HG02852 (cell line): ENCODE data around the gene SLC17A9.

Experiments used
- ATAC-seq: cut with Tn5 transposase; IDR thresholded peaks from one replicate; pipeline ENCODE4 v1.9.1; 2021; ENCODE audit warnings: mild to moderate bottlenecking, moderate library complexity; ENCODE audit not compliant: unreplicated experiment

SLC17A9 gene

DNA sequence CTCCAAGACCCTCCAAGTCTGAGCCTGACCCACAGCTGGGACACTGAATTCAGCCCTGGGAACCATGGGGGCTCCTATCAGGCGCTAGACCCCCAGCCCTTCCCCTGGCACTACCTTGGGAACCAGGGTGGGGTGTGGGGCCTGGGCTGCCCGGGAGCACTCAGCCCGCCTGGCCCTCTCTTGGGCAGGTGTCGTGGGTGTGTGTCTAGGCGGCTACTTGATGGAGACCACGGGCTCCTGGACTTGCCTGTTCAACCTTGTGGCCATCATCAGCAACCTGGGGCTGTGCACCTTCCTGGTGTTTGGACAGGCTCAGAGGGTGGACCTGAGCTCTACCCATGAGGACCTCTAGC is 14.6 kb downstream of the SLC17A9 start:
- ATAC-seq, result no peak

DNA sequence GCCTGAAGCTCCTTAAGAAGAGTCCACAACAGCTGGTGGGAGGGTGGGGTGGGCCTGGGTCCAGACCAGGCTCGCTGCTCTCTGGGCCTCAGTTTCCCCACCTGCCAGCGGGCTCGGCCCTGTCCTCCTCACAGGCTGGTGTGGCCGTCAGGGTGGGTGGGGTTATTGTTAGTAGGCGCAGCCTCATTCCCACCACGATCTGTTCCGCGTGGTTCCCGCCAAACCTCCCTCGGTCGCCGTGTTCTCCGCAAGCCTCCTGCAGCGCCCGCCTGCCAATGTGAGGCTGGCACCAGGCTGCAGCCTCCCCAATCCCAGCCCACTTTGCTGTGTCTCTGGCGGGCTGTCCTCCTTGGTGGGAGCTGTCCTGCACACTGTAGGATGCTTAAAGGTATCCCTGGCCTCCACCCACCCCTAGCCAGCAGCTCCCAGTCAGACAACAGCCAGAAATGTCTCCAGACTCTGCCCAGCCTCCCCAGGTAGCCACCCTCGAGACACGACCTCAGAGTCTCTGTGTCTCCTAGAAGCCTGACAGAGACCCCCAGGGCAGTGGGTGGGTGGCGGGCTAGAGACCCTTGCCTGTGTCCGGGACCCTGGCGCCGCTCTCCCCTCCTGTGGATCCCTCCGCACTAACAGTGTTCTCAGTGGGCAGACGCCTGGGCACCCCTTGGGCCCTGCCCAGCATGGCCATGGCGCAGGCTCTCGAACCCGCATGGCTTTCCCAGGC is 15.3 kb downstream of the SLC17A9 start:
- no peak for ATAC-seq

DNA sequence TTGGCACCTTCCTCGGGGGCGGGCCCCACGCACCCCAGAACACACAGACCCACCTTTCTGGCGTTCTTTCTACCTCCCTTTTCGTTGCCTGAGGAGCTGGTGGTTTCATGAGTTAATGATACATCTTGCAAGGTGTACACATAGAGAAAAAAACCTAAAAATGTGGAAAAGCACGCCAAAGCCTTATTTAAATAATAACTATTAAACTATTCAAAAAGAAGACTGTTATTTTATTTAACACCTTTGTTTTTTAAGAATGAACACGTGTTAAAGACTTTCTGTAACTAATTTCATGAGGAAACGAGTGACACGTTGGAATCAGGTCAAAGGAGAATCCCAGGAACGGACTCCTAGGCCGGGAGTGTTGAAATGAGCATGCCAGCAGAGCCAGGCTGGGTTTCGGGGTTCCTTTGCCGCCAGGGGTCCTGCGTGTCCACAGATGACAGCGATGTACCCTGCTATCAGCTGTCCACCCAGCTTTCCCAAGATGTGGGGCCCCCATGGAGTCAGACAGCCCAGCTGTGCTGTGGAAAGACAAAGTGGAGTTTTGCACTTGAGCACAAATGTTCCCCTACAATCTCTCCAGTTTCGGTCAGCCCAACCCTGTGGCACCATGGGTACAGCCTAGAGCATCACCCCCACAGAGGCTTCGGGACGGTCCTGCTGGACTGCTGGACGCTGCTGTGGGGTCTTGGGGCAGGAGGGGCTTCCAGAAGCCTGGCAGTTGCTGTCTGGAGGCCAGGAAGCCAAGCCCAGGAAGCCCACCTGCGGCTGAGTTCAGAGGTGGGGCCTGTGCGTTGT is 16.1 kb downstream of the SLC17A9 start:
- no peak for ATAC-seq

DNA sequence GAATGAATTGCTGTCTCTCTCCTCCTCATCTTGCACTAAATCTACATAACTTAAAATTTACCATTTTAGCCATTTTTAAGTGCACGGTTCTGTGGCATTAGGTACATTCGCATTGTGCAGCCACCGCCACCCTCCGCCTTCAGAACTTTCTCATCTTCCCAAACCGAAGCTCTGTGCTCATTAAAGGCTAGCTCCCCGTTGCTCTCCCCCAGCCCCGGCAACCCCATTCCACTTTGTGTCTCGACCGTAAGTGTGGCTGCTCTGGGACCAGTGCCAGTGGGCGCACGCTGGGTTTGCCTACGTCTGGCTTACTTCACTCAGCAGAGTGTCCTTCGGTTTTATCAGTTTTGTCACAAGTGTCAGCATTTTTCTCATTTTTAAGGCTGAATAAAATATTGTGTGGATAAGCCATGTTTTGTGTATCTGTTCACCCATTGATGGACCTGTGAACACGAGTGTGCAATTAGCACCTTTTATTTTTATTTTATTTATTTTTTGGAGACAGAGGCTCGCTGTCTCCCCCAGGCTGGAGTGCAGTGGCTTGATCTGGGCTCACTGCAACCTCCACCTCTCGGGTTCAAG is 16.8 kb downstream of the SLC17A9 start:
- no peak for ATAC-seq

DNA sequence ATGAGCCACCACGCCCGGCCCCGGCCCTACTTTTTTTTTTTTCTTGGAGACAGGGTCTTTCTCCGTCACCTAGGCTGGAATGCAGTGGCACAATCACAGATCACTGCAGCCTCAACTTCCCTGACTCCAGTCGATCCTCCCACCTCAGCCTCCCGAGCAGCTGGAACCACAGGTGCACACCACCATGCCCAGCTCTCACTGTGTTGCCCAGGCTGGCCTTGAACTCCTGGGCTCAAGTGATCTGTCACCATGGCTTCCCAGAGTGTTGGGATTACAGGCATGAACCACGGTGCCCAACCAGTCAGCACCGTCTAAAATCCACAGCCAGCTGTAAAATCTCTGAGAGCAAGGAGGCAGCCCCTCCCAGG is 17.4 kb downstream of the SLC17A9 start:
- ATAC-seq, result no peak

DNA sequence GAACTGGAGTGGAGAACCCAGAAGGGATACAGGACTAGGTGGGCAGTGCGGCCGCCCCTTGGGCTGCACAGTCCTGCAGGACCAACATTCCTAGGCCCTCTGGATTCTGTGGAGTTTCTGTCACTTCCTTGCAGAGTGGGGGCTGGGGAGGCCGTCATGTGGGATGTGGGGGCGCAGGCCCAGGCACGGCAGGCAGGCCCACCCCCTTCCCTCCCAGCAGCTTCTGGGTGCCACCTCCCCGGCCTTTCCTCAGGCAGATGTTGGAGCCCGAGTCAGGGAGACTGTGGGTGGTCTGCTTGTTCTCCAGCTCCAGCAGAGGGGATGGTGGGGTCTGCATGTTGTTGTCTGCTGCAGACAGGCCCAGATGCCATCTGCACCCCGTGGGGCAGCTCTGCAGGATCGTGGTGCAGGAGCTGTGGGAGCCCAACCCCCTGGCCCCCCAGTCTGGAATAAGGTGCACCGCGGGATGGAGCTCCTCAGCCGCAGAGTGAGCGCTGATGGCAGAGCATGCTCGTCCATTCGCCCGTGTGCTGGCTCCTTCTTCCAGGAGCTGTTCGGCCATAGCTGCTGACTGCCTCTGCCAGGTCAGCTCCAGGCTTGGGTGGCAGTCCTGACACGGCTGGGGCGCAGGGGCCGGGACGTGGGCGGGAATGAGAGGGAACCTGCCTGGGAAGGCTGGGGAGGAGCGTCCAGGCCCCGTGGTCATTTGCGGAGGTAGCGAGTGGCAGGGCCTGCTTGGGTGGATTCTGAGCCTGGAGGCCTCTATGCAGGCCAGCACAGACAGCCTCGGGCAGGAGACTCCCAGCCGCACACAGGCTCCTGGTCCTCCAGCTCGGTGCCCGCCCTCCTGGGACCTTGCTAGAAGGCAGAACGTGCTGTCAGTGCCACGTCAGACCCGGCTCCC is 18.1 kb downstream of the SLC17A9 start:
- ATAC-seq, result no peak

DNA sequence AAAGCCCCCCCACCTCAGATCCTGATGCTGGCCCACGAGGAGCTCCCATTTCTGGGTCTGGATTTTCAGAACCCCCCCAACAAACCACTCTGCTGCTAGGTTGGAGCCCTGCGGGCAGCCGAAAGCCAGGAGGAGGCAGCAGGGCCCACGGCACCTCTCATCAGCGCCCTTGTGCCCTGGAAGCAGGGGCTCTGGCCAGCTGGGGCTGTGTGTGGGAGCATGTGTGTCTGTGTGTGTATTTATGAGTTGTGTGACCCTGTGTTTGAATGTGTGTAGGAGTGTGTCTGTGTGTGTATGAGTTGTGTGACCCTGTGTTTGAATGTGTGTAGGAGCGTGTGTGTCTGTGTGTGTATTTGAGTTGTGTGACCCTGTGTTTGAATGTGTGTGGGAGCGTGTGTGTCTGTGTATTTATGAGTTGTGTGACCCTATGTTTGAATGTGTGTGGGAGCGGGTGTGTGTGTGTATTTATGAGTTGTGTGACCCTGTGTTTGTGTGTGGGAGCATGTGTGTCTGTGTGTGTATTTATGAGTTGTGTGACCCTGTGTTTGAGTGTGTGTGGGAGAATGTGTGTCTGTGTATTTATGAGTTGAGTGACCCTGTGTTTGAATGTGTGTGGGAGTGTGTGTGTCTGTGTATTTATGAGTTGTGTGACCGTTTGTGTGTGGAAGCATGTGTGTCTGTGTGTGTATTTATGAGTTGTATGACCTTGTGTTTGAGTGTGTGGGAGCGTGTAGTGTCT is 18.9 kb downstream of the SLC17A9 start:
- ATAC-seq, result no peak

DNA sequence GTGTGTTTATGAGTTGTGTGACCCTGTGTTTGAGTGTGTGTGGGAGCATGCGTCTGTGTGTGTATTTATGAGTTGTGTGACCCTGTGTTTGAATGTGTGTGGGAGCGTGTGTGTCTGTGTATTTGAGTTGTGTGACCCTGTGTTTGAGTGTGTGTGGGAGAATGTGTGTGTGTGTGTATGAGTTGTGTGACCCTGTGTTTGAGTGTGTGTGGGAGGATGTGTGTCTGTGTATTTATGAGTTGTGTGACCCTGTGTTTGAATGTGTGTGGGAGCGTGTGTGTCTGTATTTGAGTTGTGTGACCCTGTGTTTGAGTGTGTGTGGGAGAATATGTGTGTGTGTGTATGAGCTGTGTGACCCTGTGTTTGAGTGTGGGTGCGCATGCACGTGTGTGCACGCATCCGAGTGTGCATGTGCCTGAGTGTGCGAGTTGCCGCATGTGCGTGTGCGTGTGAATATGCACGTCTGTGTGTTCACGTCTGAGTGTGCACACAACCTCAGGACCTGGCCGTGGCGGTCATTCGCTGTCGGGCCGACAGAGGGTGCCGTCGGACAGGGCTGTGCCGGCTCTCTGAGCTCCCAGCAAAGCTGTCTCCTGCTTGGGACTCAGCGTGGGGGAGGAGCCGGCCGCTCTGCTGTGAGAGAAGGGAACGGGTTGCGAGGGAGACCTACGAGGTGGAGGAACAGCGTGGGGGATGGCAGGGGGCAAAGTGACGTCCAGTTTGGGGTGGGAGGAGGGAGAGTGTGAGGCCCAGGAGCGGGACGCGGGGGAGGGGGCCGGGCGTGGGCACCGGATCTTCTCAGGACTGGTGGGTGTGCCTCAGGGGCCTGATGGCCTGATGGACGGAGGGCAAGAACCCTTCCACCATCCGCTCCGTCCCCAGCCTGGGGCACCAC is 19.7 kb downstream of the SLC17A9 start:
- no peak for ATAC-seq

DNA sequence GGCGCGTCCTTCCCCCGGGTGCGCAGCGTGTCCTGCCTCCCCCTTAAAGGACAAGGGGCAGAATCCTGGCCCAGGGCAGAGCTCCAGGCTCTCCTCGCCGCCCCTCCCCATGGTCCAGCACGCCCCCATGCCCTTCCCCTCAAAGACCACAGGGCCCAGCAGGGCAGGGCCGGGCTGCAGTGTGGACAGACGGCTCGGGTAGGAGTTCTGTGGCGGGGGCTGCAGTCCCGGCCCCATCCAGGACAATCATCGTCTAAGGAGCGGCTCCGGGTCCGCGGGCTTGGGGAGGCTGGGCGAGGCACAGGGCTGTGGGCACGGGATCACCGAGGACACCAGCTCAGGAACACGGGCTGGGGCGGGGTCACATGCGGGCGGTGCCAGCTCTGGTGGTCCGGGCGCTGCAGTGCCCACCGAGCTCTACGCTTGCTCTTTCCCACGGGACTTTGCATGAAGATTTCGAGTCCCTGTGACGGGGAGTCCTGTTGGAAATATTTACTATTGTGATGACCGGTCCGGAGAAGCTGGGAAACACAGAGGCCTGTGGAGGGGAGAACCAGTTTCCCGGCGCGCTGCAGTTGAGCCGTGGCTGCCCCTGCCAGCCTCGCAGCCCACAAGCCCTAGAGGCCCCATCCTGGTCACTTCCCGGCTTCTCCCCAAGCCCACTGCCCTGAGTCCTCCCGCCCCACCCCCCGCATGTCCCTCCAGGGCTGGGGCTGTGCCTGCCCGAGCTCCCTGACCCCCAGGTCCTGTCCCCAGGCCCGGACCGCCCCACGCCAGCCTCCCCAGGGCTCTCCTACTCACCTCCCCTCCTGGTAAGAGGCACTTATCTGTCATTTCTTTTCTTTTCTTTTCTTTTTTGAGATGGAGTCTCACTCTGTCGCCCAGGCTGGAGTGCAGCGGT is 20.6 kb downstream of the SLC17A9 start:
- no peak for ATAC-seq

DNA sequence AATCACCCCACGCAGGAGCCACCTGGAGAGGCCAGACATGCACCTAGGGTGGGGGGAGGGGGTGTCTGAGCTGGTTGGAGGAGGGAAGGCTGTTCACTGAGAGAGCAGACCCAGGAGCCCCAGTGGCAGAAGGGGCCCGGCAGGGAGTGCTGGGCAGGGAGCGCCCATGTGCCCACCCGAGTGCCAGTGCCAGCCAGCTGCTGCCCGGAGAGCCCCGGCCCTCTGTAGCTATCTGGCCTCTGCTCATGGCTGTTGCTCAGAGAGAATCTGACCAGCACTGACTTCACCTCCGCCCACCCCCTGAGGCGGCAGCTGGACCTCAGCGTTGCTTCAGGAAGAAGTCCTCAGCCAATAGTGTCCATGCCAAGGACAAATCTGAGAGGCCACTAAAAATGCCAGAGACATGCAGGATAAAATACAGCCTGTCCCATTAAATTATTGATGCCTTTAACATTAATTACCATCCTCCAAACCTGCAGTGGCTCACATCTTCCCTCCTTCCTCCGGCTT is 22.8 kb downstream of the SLC17A9 start:
- ATAC-seq, result no peak

DNA sequence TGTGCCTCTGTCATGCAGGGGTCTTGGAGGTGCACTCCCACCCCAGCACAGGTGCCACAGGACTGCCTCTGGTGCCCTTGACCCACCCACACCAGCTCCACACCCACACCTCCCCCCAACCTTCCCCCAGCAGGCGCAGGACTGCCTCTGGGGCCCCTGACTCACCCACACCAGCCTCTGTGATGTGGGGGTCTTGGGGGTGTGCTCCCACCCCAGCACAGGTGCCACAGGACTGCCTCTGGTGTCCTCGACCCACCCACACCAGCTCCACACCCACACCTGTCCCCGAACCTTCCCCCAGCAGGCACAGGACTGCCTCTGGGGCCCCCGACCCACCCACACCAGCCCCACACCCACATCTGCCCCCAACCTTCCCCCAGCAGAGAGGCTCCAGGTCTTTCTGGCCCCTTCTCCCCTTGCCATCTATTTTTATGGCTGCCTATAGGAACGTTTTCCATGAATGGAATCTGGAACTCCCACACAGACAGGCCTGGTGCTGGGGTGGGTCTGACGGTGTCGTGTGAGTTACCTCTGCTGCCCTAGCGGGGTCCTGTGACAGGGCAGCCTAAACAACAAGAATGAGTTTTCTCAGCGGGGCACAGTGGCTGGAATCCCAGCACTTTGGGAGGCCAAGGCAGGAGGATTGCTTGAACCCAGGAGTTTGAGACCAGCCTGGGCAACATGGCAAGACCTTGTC is 23.5 kb downstream of the SLC17A9 start:
- no peak for ATAC-seq

DNA sequence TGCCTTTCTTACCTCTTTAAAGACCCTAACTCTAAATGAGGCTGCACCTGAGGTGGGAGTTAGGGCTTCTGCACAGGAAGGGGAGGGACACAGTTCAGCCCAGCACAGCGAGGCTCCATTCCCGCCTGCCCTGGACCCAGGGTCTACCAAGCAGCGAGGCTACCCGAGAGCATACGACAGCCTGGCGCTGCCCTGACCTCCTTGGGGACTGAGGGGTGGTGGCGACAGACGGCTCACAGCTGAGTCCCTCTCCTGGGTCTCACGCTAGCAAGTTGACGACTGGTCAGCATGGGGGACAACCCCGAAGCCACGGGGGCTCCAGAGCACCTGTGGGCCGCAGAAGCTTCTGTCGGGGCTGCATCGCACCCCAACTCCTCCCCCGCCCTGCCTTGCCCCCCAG is 24.4 kb downstream of the SLC17A9 start:
- no peak for ATAC-seq

DNA sequence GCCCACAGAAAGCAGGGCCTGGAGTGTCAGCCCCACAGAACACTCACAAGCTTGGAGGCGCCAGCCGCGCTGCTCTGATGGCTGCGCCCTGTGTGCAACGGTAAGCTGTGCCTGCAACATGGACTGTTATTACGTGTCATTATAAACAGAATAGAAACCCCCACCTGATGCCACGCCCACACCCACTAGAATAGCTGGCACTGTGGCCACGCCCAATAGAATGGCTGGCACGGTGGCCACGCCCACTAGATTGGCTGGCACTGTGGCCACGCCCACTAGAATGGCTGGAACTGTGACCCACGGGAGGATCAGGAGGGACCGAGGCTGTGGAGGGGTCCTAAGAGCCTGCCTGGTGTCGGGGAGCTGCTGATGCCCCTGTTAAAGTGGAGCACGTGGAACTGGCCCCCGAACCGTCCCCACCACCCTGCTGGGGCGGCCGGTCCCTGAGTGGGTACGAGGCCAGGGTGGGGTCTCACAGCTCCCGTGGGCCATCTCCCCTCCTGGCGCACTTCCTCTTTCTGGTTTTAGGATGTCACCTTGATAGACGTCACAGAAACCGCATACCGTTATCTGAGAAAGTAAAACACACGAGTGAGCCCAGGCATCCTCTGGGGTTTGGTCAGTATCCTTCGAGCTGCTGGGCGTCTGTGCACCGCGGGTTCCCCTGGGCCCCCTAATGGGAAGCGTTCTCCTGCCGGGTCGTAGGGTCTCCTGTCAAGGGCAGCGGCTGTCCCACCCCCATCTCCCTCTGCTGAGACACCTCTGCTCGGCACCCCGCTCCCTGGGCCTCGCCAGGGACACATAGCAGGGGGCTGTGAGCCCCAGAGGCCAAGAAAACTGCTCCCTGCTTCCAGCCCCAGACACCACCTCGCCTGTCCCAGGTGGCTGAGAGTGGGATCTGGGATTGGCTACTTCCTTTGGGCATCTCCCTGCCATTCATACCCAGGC is 25.4 kb downstream of the SLC17A9 start:
- peak; percentile 51 for ATAC-seq

DNA sequence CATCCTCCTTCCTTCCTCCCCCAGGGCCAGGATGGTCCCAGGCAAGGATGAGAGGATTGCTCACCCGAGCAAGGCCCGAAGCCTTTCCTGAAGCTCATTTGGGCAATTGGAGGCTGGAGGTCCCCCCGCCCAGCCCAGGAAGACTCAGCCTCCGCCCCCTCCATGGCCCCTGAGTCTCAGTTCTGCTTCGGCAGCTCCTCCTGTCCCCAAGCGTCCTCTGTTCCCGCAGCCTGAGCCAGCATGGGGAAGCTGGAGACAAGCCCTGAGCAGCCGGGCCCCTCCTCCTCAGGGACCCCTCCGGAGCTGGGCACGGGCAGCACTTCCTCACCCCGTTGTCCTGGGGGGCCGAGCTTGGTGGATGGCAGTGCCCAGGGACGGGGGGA is 26.0 kb downstream of the SLC17A9 start:
- no peak for ATAC-seq

DNA sequence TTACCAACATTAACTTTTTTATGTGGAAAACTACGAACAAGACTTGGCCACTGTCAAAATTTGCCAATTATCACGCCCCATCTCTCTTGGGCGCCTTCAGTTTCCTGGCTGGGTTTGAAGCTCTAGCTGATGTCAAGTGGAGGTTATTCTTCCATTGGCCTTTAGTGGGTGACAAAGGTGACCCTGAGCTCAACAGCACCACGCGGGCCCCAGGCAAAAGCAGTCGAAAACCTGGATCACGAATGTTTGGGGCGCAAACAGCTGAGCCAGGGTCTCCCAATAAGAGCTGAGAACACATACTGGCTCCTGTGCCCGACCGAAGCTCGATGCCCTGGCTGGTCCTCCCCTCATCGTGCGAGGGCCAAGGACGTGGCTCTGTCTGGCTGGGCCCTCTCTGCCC is 26.8 kb downstream of the SLC17A9 start:
- no peak for ATAC-seq

DNA sequence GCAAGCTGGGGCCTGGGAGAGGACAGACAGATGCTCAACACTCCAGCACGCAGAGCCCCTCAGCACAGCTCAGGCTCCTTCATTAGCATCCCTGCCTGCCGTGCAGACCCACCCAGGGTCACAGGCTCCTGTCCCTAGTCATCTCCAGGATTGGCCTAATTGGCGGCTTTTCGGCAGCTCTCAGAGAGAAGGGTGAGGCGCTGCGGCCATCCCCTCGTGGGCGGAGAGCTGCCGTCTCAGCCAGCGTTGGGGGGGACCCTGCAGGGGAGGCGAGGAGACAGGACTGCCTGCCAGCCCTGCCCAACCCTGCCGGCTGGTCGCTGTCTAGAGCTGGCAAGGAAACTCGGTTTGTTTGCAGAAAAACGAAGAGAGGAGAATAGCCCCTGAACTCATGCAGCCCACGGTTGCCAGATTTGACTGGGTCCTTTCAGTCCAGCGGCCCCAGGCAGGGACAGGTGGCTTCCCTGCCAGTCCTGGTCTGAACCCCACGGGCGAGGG is 27.4 kb downstream of the SLC17A9 start:
- no peak for ATAC-seq
